ENCODE results near the gene RBM27. TPM values are rescaled to one million over a fixed set of nuclear protein-coding genes. Genes with fewer than 3 reads are reported as not detected.

The RBM27 gene
- total and polyA plus RNA-seq, 10 of the 15 experiments (the other 5 are each of a cell fraction or from before 2014, with no cell fraction given): 5.8 to 33.9 (median 16.9) TPM

DNA sequence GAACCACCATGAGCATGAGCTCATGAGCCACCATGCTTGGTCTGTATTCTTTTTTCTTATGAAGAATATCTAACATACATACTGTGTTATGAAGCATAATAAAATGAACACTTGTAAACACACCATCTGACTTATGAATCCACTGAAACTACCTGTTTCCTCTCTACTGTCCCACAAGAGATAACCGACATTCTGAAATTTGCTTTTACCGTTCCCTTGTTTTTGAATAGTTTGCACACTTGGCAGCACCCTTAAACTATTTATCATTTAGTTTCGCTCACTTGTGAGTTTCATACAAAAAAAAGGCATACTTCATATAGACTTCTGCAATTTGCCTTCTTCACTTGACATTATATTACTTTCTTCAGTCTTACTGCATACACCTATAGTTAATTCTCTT lies 29.8 kb upstream of the RBM27 start (continued):
- TF ChIP-seq, protein P1, sequence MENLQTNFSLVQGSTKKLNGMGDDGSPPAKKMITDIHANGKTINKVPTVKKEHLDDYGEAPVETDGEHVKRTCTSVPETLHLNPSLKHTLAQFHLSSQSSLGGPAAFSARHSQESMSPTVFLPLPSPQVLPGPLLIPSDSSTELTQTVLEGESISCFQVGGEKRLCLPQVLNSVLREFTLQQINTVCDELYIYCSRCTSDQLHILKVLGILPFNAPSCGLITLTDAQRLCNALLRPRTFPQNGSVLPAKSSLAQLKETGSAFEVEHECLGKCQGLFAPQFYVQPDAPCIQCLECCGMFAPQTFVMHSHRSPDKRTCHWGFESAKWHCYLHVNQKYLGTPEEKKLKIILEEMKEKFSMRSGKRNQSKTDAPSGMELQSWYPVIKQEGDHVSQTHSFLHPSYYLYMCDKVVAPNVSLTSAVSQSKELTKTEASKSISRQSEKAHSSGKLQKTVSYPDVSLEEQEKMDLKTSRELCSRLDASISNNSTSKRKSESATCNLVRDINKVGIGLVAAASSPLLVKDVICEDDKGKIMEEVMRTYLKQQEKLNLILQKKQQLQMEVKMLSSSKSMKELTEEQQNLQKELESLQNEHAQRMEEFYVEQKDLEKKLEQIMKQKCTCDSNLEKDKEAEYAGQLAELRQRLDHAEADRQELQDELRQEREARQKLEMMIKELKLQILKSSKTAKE (IDR thresholded peaks at IDR 0.05; ENCODE audit: low read depth, poor library complexity, severe bottlenecking): peak; percentile 52
- TF ChIP-seq BCL11A (IDR thresholded peaks at IDR 0.05; ENCODE audit: low read depth, low read length) (peak; percentile 9; the same call in 1 of the 2 replicates), CHD1 (IDR thresholded peaks at IDR 0.05; ENCODE audit: low read depth, low read length) (no peak), BCL3 (IDR thresholded peaks at IDR 0.05; ENCODE audit: borderline replicate concordance, insufficient read depth, low read depth, low read length, poor library complexity, severe bottlenecking) (peak; percentile 12), SPI1 (IDR thresholded peaks at IDR 0.05; ENCODE audit: borderline replicate concordance, insufficient read depth, low read depth, low read length) (peak; percentile 89; the same call in 1 of the 2 replicates), HCFC1 (IDR thresholded peaks at IDR 0.05; ENCODE audit: low read length) (no peak), JUNB (IDR thresholded peaks at IDR 0.05) (no peak), MYC (IDR thresholded peaks at IDR 0.05; ENCODE audit: insufficient read depth, insufficient read length, insufficient replicate concordance, low read length, severe bottlenecking) (no peak), IKZF2 (IDR thresholded peaks at IDR 0.05) (peak; percentile 59 to 66; a peak in 2 of 4 replicates), ATF2 (IDR thresholded peaks at IDR 0.05; ENCODE audit: low read length) (peak; percentile 45; the same call in 1 of the 2 replicates), ATF7 (IDR thresholded peaks at IDR 0.05; ENCODE audit: low read depth) (0 out of 2 replicates have a peak, but pooled peaks have one; percentile 39), MXI1 (IDR thresholded peaks at IDR 0.05; ENCODE audit: low read depth, low read length) (peak; percentile 31; the same call in 1 of the 2 replicates), NFIC (IDR thresholded peaks at IDR 0.05; ENCODE audit: low read depth, low read length) (peak; percentile 73; the same call in 1 of the 2 replicates), MYB (IDR thresholded peaks at IDR 0.05; ENCODE audit: borderline replicate concordance, low read depth, low read length) (peak; percentile 86), SP1 (IDR thresholded peaks at IDR 0.05; ENCODE audit: low read depth, low read length) (peak; percentile 14), CHD2 (IDR thresholded peaks at IDR 0.05; ENCODE audit: borderline replicate concordance, low read depth, low read length) (peak; percentile 29; the same call in 1 of the 2 replicates), NBN (IDR thresholded peaks at IDR 0.05) (no peak), RUNX3 (IDR thresholded peaks at IDR 0.05; ENCODE audit: low read length) (peak; percentile 94), FOXM1 (IDR thresholded peaks at IDR 0.05; ENCODE audit: low read depth, low read length) (peak; percentile 53; the same call in 1 of the 2 replicates)
- TF ChIP-seq, protein P2, sequence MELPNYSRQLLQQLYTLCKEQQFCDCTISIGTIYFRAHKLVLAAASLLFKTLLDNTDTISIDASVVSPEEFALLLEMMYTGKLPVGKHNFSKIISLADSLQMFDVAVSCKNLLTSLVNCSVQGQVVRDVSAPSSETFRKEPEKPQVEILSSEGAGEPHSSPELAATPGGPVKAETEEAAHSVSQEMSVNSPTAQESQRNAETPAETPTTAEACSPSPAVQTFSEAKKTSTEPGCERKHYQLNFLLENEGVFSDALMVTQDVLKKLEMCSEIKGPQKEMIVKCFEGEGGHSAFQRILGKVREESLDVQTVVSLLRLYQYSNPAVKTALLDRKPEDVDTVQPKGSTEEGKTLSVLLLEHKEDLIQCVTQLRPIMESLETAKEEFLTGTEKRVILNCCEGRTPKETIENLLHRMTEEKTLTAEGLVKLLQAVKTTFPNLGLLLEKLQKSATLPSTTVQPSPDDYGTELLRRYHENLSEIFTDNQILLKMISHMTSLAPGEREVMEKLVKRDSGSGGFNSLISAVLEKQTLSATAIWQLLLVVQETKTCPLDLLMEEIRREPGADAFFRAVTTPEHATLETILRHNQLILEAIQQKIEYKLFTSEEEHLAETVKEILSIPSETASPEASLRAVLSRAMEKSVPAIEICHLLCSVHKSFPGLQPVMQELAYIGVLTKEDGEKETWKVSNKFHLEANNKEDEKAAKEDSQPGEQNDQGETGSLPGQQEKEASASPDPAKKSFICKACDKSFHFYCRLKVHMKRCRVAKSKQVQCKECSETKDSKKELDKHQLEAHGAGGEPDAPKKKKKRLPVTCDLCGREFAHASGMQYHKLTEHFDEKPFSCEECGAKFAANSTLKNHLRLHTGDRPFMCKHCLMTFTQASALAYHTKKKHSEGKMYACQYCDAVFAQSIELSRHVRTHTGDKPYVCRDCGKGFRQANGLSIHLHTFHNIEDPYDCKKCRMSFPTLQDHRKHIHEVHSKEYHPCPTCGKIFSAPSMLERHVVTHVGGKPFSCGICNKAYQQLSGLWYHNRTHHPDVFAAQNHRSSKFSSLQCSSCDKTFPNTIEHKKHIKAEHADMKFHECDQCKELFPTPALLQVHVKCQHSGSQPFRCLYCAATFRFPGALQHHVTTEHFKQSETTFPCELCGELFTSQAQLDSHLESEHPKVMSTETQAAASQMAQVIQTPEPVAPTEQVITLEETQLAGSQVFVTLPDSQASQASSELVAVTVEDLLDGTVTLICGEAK (IDR thresholded peaks at IDR 0.05; ENCODE audit: borderline replicate concordance): no peak
- TF ChIP-seq, protein P3, sequence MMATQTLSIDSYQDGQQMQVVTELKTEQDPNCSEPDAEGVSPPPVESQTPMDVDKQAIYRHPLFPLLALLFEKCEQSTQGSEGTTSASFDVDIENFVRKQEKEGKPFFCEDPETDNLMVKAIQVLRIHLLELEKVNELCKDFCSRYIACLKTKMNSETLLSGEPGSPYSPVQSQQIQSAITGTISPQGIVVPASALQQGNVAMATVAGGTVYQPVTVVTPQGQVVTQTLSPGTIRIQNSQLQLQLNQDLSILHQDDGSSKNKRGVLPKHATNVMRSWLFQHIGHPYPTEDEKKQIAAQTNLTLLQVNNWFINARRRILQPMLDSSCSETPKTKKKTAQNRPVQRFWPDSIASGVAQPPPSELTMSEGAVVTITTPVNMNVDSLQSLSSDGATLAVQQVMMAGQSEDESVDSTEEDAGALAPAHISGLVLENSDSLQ (IDR thresholded peaks at IDR 0.05): peak; percentile 56; the same call in 1 of the 2 replicates
